Measurements from ENCODE around the gene ADGRE2. TPM values are rescaled to one million over a fixed set of nuclear protein-coding genes. Genes with fewer than 3 reads are reported as not detected.

Gene ADGRE2
- total and polyA plus RNA-seq, 4 donors, result 2.8 to 40.2 (median 14.9) TPM

DNA sequence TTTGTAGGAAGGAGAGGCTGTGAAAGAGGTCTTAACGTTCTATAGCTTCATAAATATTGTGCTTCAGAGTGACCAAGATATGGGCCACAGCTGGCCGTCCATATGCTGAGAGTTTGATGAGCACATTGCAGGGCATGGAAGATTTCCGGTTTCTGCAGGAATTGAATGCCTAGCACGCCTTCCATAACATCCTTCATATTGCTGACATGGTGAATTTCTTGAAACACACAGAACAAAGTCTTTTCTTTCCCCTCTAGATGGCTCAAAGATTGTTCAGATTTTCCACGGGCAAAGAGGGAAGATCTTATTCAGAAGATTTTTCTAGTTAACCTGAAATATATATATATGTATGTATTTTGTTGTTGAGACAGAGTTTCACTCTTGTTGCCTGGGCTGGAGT, 42.4 kb downstream of the ADGRE2 start:
- no peaks in the 10 kb centered on the region for H3K4me1 ChIP-seq (ENCODE audit: control insufficient read depth in 5 of 5, insufficient read depth in 5 of 5, low read length in 5 of 5)
- TF ChIP-seq CTCF (IDR thresholded peaks at IDR 0.05; ENCODE audit: control extremely low read depth, extremely low read depth), result no peak
- H3K27me3 ChIP-seq (ENCODE audit: control insufficient read depth in 3 of 3, insufficient read depth in 3 of 3, low read length in 2 of 3), result peaks cover 0 to 3% (median 0%) of the 10 kb centered on the region in 3 donors
- no peak for ATAC-seq (ENCODE audit: insufficient read depth, low FRiP score)
- 72 to 80% methylated on average over 5 of the region's 5 CpGs for WGBS, 2 donors
- DNase-seq, result no peak
- no peak overlapping the region for H3K4me3 ChIP-seq
- no peaks in the 10 kb centered on the region for H3K36me3 ChIP-seq (ENCODE audit: control insufficient read depth in 4 of 4, insufficient read depth in 4 of 4, low read length in 4 of 4)
- H3K27ac ChIP-seq (ENCODE audit: low read depth in 1 of 2, low read length in 1 of 2), result no peak overlapping the region
- no peak overlapping the region for H3K9ac ChIP-seq (ENCODE audit: insufficient read depth in 1 of 2, low read length in 2 of 2)
- peaks cover 0 to 6% (median 0%) of the 10 kb centered on the region in 4 donors for H3K9me3 ChIP-seq (ENCODE audit: control insufficient read depth in 4 of 4, insufficient read depth in 3 of 4, low read length in 3 of 4)

- Histone ChIP-seq H3K27me3 (ENCODE audit: control insufficient read depth in 3 of 3, insufficient read depth in 3 of 3, low read length in 2 of 3) (peaks cover 0 to 3% (median 0%) of the 10 kb centered on the region in 3 donors), H3K4me3 (no peak overlapping the region), H3K4me1 (ENCODE audit: control insufficient read depth in 5 of 5, insufficient read depth in 5 of 5, low read length in 5 of 5) (no peaks in the 10 kb centered on the region), H3K27ac (ENCODE audit: low read depth in 1 of 2, low read length in 1 of 2) (no peak overlapping the region), H3K9me3 (ENCODE audit: control insufficient read depth in 4 of 4, insufficient read depth in 3 of 4, low read length in 3 of 4) (peaks cover 0 to 12% (median 4%) of the 10 kb centered on the region in 4 donors), H3K9ac (ENCODE audit: insufficient read depth in 1 of 2, low read length in 2 of 2) (no peak overlapping the region), H3K36me3 (ENCODE audit: control insufficient read depth in 4 of 4, insufficient read depth in 4 of 4, low read length in 4 of 4) (no peaks in the 10 kb centered on the region)
- DNase-seq (no peak), ATAC-seq (ENCODE audit: insufficient read depth, low FRiP score) (no peak)
- 0 to 94% methylated on average over 1 of the region's 1 CpG for WGBS, 2 donors
- TF ChIP-seq CTCF (IDR thresholded peaks at IDR 0.05; ENCODE audit: control extremely low read depth, extremely low read depth), result no peak
These were observed 44.8 kb downstream of the ADGRE2 start for GRCh38 chr19:14733574-14733973.

DNA sequence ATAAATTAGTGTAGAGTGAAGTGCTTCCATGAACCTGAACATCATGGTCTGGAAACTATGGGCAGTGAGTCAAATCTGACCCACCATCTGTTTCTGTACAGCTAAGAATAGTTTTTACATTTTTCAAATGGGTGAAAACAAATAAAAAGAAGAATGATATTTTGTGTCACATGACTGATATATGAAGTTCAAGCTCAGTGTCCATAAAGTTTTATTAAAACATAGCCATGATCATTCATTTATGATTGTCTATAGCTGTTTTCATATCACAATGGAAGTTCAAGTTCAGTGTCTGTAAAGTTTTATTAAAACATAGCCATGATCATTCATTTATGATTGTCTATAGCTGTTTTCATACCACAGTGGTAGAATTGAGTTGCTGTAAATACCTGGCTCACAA, 45.9 kb downstream of the ADGRE2 start:
- Histone ChIP-seq H3K27ac (ENCODE audit: low read depth in 1 of 2, low read length in 1 of 2) (no peak overlapping the region), H3K36me3 (ENCODE audit: control insufficient read depth in 4 of 4, insufficient read depth in 4 of 4, low read length in 4 of 4) (no peaks in the 10 kb centered on the region), H3K4me3 (no peak overlapping the region), H3K27me3 (ENCODE audit: control insufficient read depth in 3 of 3, insufficient read depth in 3 of 3, low read length in 2 of 3) (peaks cover 0 to 3% (median 0%) of the 10 kb centered on the region in 3 donors), H3K9ac (ENCODE audit: insufficient read depth in 1 of 2, low read length in 2 of 2) (no peak overlapping the region), H3K4me1 (ENCODE audit: control insufficient read depth in 5 of 5, insufficient read depth in 5 of 5, low read length in 5 of 5) (no peaks in the 10 kb centered on the region), H3K9me3 (ENCODE audit: control insufficient read depth in 4 of 4, insufficient read depth in 3 of 4, low read length in 3 of 4) (peaks cover 0 to 12% (median 5%) of the 10 kb centered on the region in 4 donors)
- DNase-seq (no peak), ATAC-seq (ENCODE audit: insufficient read depth, low FRiP score) (no peak)
- TF ChIP-seq CTCF (IDR thresholded peaks at IDR 0.05; ENCODE audit: control extremely low read depth, extremely low read depth), result no peak

GRCh38 chr19:14731200-14731599, 47.2 kb downstream of the ADGRE2 start:
- ATAC-seq (ENCODE audit: insufficient read depth, low FRiP score), result no peak
- DNase-seq, result no peak
- Histone ChIP-seq H3K9me3 (ENCODE audit: control insufficient read depth in 4 of 4, insufficient read depth in 3 of 4, low read length in 3 of 4) (peaks cover 0 to 18% (median 9%) of the 10 kb centered on the region in 4 donors), H3K27ac (ENCODE audit: low read depth in 1 of 2, low read length in 1 of 2) (no peak overlapping the region), H3K9ac (ENCODE audit: insufficient read depth in 1 of 2, low read length in 2 of 2) (no peak overlapping the region), H3K4me3 (no peak overlapping the region), H3K27me3 (ENCODE audit: control insufficient read depth in 3 of 3, insufficient read depth in 3 of 3, low read length in 2 of 3) (peaks cover 0 to 3% (median 0%) of the 10 kb centered on the region in 3 donors), H3K4me1 (ENCODE audit: control insufficient read depth in 5 of 5, insufficient read depth in 5 of 5, low read length in 5 of 5) (no peaks in the 10 kb centered on the region), H3K36me3 (ENCODE audit: control insufficient read depth in 4 of 4, insufficient read depth in 4 of 4, low read length in 4 of 4) (no peaks in the 10 kb centered on the region)
- 65 to 79% methylated on average over 10 of the region's 10 CpGs for WGBS, 2 donors
- no peak for TF ChIP-seq CTCF (IDR thresholded peaks at IDR 0.05; ENCODE audit: control extremely low read depth, extremely low read depth)

Measured in lung (tissue), 12 donors.